ENCODE data around the gene CFAP157.

Gene CFAP157

GRCh38 chr9:127706836-127707241 lies at the start of gene CFAP157:
Gene CFAP157 (plus strand): TSS chr9:127706988. CDS start chr9:127707032, 44 bp downstream.
- no peak for DNase-seq

- DNase-seq: no peak
Observed at GRCh38 chr9:127658428-127658827, 48.4 kb upstream of the CFAP157 start.

GRCh38 chr9:127660886-127661741 lies 45.7 kb upstream of the CFAP157 start:
- DNase-seq: no peak

- DNase-seq: no peak
Observed at GRCh38 chr9:127662617-127663016, 44.2 kb upstream of the CFAP157 start.

- no peak for DNase-seq
Observed at GRCh38 chr9:127664324-127664677, 42.5 kb upstream of the CFAP157 start.

GRCh38 chr9:127664678-127665507 lies 41.9 kb upstream of the CFAP157 start:
- DNase-seq: no peak

- no peak for DNase-seq
Observed at GRCh38 chr9:127667127-127667844, 39.5 kb upstream of the CFAP157 start.

GRCh38 chr9:127667906-127668305 lies 38.9 kb upstream of the CFAP157 start:
- no peak for DNase-seq

- no peak for DNase-seq
Observed at GRCh38 chr9:127673234-127673633, 33.6 kb upstream of the CFAP157 start.

GRCh38 chr9:127676638-127677037 lies 30.1 kb upstream of the CFAP157 start:
- DNase-seq: no peak

GRCh38 chr9:127679506-127679905 lies 27.3 kb upstream of the CFAP157 start:
- no peak for DNase-seq

GRCh38 chr9:127680226-127680625 lies 26.6 kb upstream of the CFAP157 start:
- DNase-seq: no peak

GRCh38 chr9:127680846-127681245 lies 25.9 kb upstream of the CFAP157 start:
- no peak for DNase-seq

GRCh38 chr9:127682351-127683136 lies 24.2 kb upstream of the CFAP157 start:
- no peak for DNase-seq

GRCh38 chr9:127683723-127684122 lies 23.1 kb upstream of the CFAP157 start:
- DNase-seq: no peak

GRCh38 chr9:127684576-127684975 lies 22.2 kb upstream of the CFAP157 start:
- no peak for DNase-seq

- DNase-seq: no peak
Observed at GRCh38 chr9:127686461-127687393, 20.1 kb upstream of the CFAP157 start.

GRCh38 chr9:127689329-127690000 lies 17.3 kb upstream of the CFAP157 start:
- no peak for DNase-seq

- DNase-seq: no peak
Observed at GRCh38 chr9:127690735-127691134, 16.1 kb upstream of the CFAP157 start.

GRCh38 chr9:127692071-127692470 lies 14.7 kb upstream of the CFAP157 start:
- no peak for DNase-seq

- no peak for DNase-seq
Observed at GRCh38 chr9:127693143-127693542, 13.6 kb upstream of the CFAP157 start.

Data from stimulated activated CD4-positive, alpha-beta T cell treated with anti-CD3 and anti-CD28 coated beads, Interleukin-1b, Interleukin-23, amount 100 ng/mL, for 48 hours (primary cell).